IMR-90 (cell line): Measurements from ENCODE around the gene CLPTM1L. TPM values are rescaled to one million over a fixed set of nuclear protein-coding genes. Genes with fewer than 3 reads are reported as not detected.

Experiments
- ATAC-seq: fragments of 200-7000 bp; cut with Tn5 transposase; 2 replicates; pipeline ENCODE4 v1.9.1; 2020; ENCODE audit warnings: low read depth, mild to moderate bottlenecking, moderate library complexity
- BruUV-seq: library from RNA; stranded (reverse); fragments of 400-500 nt; replicated peaks from 2 replicates; lab custom pipeline; 2021; lab: Mats Ljungman, UMichigan
- CTCF ChIA-PET: fragments of 300-600 bp; formaldehyde crosslinking; extraction: SDS; loops from one replicate; lab custom pipeline; 2021; ENCODE audit warnings: antibody characterized with exemption; lab: Yijun Ruan, JAX
- POLR2A ChIA-PET: fragments of 300-600 bp; sonication (Branson Sonifier 250); formaldehyde crosslinking; loops from one replicate; lab custom pipeline; 2022; ENCODE audit warnings: antibody characterized with exemption; ENCODE audit not compliant: unreplicated experiment; lab: Charles Lee
- DNase-seq: peaks from one replicate; pipeline ENCODE4 v3.0.0; 2013
- H2AFZ ChIP-seq: replicated peaks from 2 replicates; pipeline ENCODE3; 2013; ENCODE audit warnings: low read length, mild to moderate bottlenecking; ENCODE audit not compliant: poor library complexity
- H2AK5ac ChIP-seq: 2 replicates; pipeline ENCODE4 v1.6.1; 2013; ENCODE audit warnings: low read depth, low read length, inconsistent platforms
- H2AK9ac ChIP-seq: replicated peaks from 2 replicates; pipeline ENCODE3; 2013; ENCODE audit warnings: mild to moderate bottlenecking, low read depth, low read length, moderate library complexity; ENCODE audit not compliant: poor library complexity
- H2BK120ac ChIP-seq: 2 replicates; pipeline ENCODE4 v1.6.1; 2013; ENCODE audit warnings: low read depth, low read length, inconsistent platforms
- H2BK15ac ChIP-seq: 3 replicates; pipeline ENCODE4 v1.6.1; 2013; ENCODE audit warnings: low read depth, low read length, inconsistent platforms
- H2BK20ac ChIP-seq: 2 replicates; pipeline ENCODE4 v1.6.1; 2013; ENCODE audit warnings: low read depth, mild to moderate bottlenecking, inconsistent platforms, low read length, moderate library complexity
- H2BK5ac ChIP-seq: 2 replicates; pipeline ENCODE4 v1.6.1; 2013; ENCODE audit warnings: mild to moderate bottlenecking, low read depth, low read length, inconsistent platforms; ENCODE audit not compliant: poor library complexity, severe bottlenecking
- H3K14ac ChIP-seq: replicated peaks from 2 replicates; pipeline ENCODE4 v1.6.1; 2013; ENCODE audit warnings: low read depth, low read length, inconsistent platforms
- H3K18ac ChIP-seq: 2 replicates; pipeline ENCODE4 v1.6.1; 2013; ENCODE audit warnings: low read depth, low read length, control low read depth
- H3K23ac ChIP-seq: 2 replicates; pipeline ENCODE4 v1.6.1; 2013; ENCODE audit warnings: low read depth, low read length, inconsistent platforms
- H3K27ac ChIP-seq: 2 replicates; pipeline ENCODE4 v1.5.1; 2013; ENCODE audit warnings: mild to moderate bottlenecking, control low read depth, low read length; ENCODE audit not compliant: insufficient read depth
- H3K27me3 ChIP-seq: 2 replicates; pipeline ENCODE4 v1.6.1; 2013; ENCODE audit warnings: low read length; ENCODE audit not compliant: control insufficient read depth, insufficient read depth
- H3K36me3 ChIP-seq: 2 replicates; pipeline ENCODE4 v1.6.1; 2013; ENCODE audit warnings: low read length, mixed read lengths; ENCODE audit not compliant: control insufficient read depth, insufficient read depth
- H3K4ac ChIP-seq: 2 replicates; pipeline ENCODE4 v1.6.1; 2013; ENCODE audit warnings: low read depth, low read length, inconsistent platforms
- H3K4me1 ChIP-seq: 2 replicates; pipeline ENCODE4 v1.6.1; 2013; ENCODE audit warnings: low read length, mixed read lengths; ENCODE audit not compliant: control insufficient read depth, insufficient read depth
- H3K4me2 ChIP-seq: 2 replicates; pipeline ENCODE4 v1.6.1; 2013; ENCODE audit warnings: low read depth, mild to moderate bottlenecking, control low read depth, low read length, moderate library complexity
- H3K4me3 ChIP-seq: 2 replicates; pipeline ENCODE4 v1.5.1; 2013; ENCODE audit warnings: low read depth, mild to moderate bottlenecking, control low read depth, low read length, moderate library complexity; ENCODE audit not compliant: insufficient read depth
- H3K56ac ChIP-seq: 2 replicates; pipeline ENCODE4 v1.6.1; 2013; ENCODE audit warnings: low read length, inconsistent platforms; ENCODE audit not compliant: insufficient read depth; ENCODE audit errors: extremely low read depth
- H3K79me1 ChIP-seq, 2 experiments: 2 replicates each; pipeline ENCODE4 v1.6.1; 2013; ENCODE audit warnings: low read length in 2 of 2, inconsistent platforms in 1 of 2, low read depth in 1 of 2
- H3K9ac ChIP-seq: 2 replicates; pipeline ENCODE4 v1.6.1; 2013; ENCODE audit warnings: low read depth, low read length, control low read depth
- H3K9me1 ChIP-seq: 2 replicates; pipeline ENCODE4 v1.6.1; 2013; ENCODE audit warnings: low read length, inconsistent platforms; ENCODE audit not compliant: insufficient read depth
- H3K9me3 ChIP-seq: 2 replicates; pipeline ENCODE4 v1.6.1; 2013; ENCODE audit warnings: low read length; ENCODE audit not compliant: control insufficient read depth, insufficient read depth
- H4K20me1 ChIP-seq: 2 replicates; pipeline ENCODE4 v1.6.1; 2013; ENCODE audit warnings: low read length, inconsistent platforms; ENCODE audit not compliant: insufficient read depth
- H4K5ac ChIP-seq: 2 replicates; pipeline ENCODE4 v1.6.1; 2013; ENCODE audit warnings: mild to moderate bottlenecking, low read depth, low read length, control low read depth
- H4K8ac ChIP-seq, 2 experiments: 2 replicates each; pipeline ENCODE4 v1.6.1; 2013; ENCODE audit warnings: low read depth in 2 of 2, low read length in 2 of 2, control low read depth in 1 of 2, inconsistent platforms in 1 of 2
- H4K91ac ChIP-seq: 2 replicates; pipeline ENCODE4 v1.6.1; 2013; ENCODE audit warnings: low read depth, low read length, inconsistent platforms; ENCODE audit not compliant: insufficient read depth
- CHD1 ChIP-seq: IDR thresholded peaks from 2 replicates; pipeline ENCODE4 v1.6.1; 2012; ENCODE audit warnings: low read depth, low read length, improper control_type of control experiment
- NFE2L2 ChIP-seq: fragments of 150-350 bp; IDR thresholded peaks from 2 replicates; pipeline ENCODE4 v1.6.1; 2016; ENCODE audit warnings: low read depth, mild to moderate bottlenecking, low read length
- RAD21 ChIP-seq: IDR thresholded peaks from 2 replicates; pipeline ENCODE4 v1.6.1; 2012; ENCODE audit warnings: low read length, improper control_type of control experiment
- RCOR1 ChIP-seq: IDR thresholded peaks from 2 replicates; pipeline ENCODE4 v1.6.1; 2012; ENCODE audit warnings: mild to moderate bottlenecking, low read length, improper control_type of control experiment; ENCODE audit not compliant: insufficient replicate concordance
- SMC3 ChIP-seq: fragments of 150-350 bp; IDR thresholded peaks from 2 replicates; pipeline ENCODE4 v1.6.1; 2016; ENCODE audit warnings: low read depth, mild to moderate bottlenecking, antibody characterized with exemption, low read length, moderate library complexity
- WGBS, 2 experiments: methylation state at CpG; one replicate each; pipeline versions ENCODE4 v1.1.5 to v1.1.7; 2013; ENCODE audit warnings: missing lambda C conversion rate in 2 of 2; ENCODE audit not compliant: insufficient read length in 1 of 2; ENCODE audit errors: extremely low coverage in 2 of 2; 5-methylcytosine and 5-hydroxymethylcytosine counted together
- dilution Hi-C: fragments of 300-500 bp; cut with HindIII; formaldehyde crosslinking; loops from one replicate; pipeline ENCODE4 v1.14.3; 2018; ENCODE audit warnings: low sequenced_read_pairs; ENCODE audit not compliant: unreplicated experiment
- in situ Hi-C: fragments of 300-500 bp; cut with MboI; formaldehyde crosslinking; loops from 3 replicates; pipeline ENCODE4 v1.14.3; 2019; ENCODE audit warnings: low sequenced_read_pairs, inconsistent platforms, mixed read lengths
- intact Hi-C: fragments of 100-400 bp; cut with micrococcal nuclease; formaldehyde crosslinking; loops from 2 replicates; pipeline ENCODE4 v1.10.0; 2022
- polyA plus RNA-seq, 3 experiments: library from polyadenylated mRNA; depleted of rRNA; stranded (reverse); fragments of >200 nt; gene quantifications; 2 replicates each; pipeline ENCODE4 v1.2.3, GENCODE V29; 2012; ENCODE audit warnings: low replicate concordance in 1 of 3
- total RNA-seq: library from RNA; depleted of rRNA; stranded (reverse); fragments of >200 nt; gene quantifications from 2 replicates; pipeline ENCODE4 v1.2.3, GENCODE V29; 2012

Gene CLPTM1L
- total and polyA plus RNA-seq, 2 of the 4 experiments (the other 2 are of a cell fraction): 114 to 137 TPM

DNA sequence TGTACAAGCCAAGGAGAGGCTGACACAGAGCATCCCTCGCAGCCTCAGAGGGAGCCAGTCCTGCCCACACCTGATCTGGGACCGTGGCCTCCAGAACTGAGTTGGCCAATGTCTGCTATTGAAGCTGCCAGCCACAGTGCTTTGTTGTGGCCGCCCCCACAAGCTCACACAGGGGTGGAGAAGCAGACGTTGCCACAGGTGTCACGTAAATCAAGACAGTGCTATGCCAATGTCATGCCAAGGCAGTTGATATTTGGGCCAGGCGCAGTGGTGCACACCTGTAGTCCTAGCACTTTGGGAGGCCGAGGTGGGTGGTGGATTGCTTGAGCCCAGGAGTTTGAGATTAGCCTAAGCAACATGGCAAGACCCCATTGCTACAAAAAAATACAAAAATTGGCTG is 32.7 kb downstream of the CLPTM1L start:
- Histone ChIP-seq H3K4me2 (no peak overlapping the region), H3K9me1 (peaks cover 4% of the 10 kb centered on the region; the same call in 1 of the 2 replicates), H3K27me3 (peaks cover 4% of the 10 kb centered on the region; the same call in 1 of the 2 replicates), H2BK120ac (no peak overlapping the region), H2AK5ac (no peak overlapping the region), H2BK20ac (no peak overlapping the region), H3K4me1 (no peaks in the 10 kb centered on the region; the same call in 1 of the 2 replicates), H2BK15ac (no peak overlapping the region), H2AFZ (peak overlapping the region; percentile 32), H2AK9ac (no peak overlapping the region), H3K18ac (no peak overlapping the region), H2BK5ac (no peak overlapping the region), H3K4ac (no peak overlapping the region), H4K8ac (no peak overlapping the region), H3K23ac (no peak overlapping the region), H3K14ac (no peak overlapping the region), H4K5ac (no peak overlapping the region), H3K9ac (no peak overlapping the region), H3K56ac (no peak overlapping the region), H3K36me3 (no peaks in the 10 kb centered on the region; the same call in 1 of the 2 replicates), H3K9me3 (peaks cover 4% of the 10 kb centered on the region; the same call in 1 of the 2 replicates), H3K79me1 (no peaks in the 10 kb centered on the region), H4K20me1 (no peaks in the 10 kb centered on the region), H4K91ac (no peak overlapping the region), H3K27ac (no peak overlapping the region), H3K4me3 (no peak overlapping the region)
- ChIA-PET POLR2A (no interaction called here), CTCF (no interaction called here)
- dilution Hi-C loops (no loop called here), intact Hi-C loops (no loop called here), in situ Hi-C loops (no loop called here)
- ATAC-seq: no peak
- BruUV-seq: no TSS peak
- DNase-seq: no peak
- 75% methylated on average over 5 of the region's 7 CpGs; no CpG with 5 or more reads in 1 of the 2 experiments for WGBS, 2 experiments
- TF ChIP-seq NFE2L2: no peak
- TF ChIP-seq CHD1: no peak
- no peak for TF ChIP-seq RCOR1
- no peak for TF ChIP-seq SMC3
- no peak for TF ChIP-seq RAD21
